NCI-H187 treated with DMSO at 0.1 percent for 48 hours (cell line): Measurements from ENCODE around the gene SUMO1.
"Not testable (repeated sequence)": the region's sequence is repeated elsewhere in the genome, so short reads cannot be mapped to it uniquely, and the experiment has no call there.

Experiments
- DNase-seq: peaks from one replicate; lab custom pipeline; 2025; lab: John Stamatoyannopoulos, UW

The SUMO1 gene

GRCh38 chr2:202238234-202239197 is at the start of gene SUMO1:
SUMO1 (minus strand) TSS chr2:202238597; CDS start chr2:202238451, 146 bp downstream.
- peak; percentile 12 for DNase-seq

DNA sequence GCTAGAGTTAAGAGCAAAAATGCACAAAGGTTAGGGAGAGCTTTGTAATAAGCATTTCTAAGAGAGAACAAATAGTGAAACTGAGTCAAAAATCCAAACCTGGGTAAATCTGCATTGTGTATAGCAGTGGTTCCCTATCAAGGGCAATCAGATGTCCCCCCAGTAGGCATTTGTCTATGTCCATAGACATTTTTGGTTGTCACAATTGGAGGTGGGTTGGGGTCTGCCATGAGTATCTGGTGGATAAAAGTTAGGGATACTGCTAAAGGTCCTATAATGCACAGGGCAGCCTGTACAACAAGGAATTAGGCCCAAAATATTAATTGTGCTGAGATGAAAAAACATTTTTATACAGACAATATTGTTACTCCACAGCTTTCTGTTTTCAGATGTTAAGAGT is 48.2 kb upstream of the SUMO1 start:
- no peak for DNase-seq

DNA sequence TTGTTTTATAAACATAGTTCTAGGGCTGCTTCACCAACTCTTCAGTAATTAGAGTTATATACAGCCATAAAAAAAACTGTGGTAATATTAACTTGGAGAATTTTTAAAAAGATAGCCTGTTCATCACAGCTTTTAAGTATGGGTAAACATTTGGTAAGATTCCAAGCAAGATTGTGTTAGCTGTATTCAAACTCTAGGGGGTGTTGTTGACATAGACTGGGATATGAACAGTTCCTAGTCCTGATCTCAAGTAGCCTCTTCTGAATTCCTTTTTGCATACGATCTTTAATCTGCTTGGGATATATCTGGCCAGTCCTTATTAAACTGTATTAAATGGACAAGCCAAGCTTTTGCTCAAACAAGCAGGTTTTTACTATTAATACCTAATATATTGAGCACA is 40.5 kb upstream of the SUMO1 start:
- DNase-seq, result no peak

- DNase-seq, result no peak
These were observed 39.8 kb upstream of the SUMO1 start for GRCh38 chr2:202278036-202278760.

DNA sequence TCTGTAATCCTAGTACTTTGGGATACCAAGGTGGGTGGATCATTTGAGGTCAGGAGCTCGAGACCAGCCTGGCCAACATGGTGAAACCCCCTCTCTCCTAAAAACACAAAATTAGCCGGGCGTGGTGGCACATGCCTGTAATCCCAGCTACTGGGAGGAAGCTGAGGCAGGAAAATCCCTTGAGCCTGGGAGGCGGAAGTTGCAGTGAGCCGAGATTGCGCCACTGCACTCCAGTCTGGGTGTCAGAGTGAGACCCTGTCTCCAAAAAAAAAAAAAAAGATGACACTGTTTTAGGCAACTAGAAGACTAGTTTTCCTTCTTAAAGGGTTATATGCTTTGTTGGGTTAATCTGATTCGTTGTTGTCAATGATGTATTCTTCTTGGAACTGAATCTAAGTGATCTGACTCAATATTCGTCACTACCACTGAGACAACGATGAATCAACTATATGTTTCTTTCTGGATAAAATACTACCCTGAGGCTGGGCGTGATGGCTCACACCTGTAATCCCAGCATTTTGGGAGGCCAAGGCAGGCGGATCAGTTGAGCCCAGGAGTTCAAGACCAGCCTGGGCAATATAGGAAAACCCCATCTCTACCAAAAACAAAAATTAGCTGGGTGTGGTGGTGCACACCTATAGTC is 37.8 kb upstream of the SUMO1 start:
- not testable (repeated sequence) for DNase-seq

- DNase-seq, result no peak
These were observed 32.1 kb upstream of the SUMO1 start for GRCh38 chr2:202270487-202270886.

GRCh38 chr2:202269585-202269984 is 31.2 kb upstream of the SUMO1 start:
- no peak for DNase-seq

DNA sequence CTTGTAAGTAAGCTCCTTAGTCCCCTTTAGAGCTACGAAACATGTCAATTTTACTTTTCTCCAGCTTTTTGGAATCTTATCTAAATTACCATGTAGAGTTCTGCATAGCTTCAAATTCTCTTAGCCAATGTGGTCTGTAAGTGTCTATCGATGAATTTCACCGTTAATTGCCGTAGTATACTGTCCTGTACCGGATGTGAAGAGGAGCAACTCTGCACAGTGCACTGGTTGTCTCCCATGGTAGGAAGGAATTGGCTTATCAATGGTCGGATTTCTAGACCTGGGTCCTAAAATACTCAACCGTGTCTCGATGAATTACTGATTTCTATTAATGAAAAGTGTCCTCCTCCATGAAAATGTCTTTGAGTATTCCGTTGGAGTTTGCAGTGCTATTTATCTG is 29.1 kb upstream of the SUMO1 start:
- DNase-seq, result no peak

GRCh38 chr2:202265467-202266277 is 27.3 kb upstream of the SUMO1 start, which contains the start of gene NOP58:
NOP58 (plus strand) TSS chr2:202265763; CDS start chr2:202265942, 179 bp downstream.
- DNase-seq, result peak; percentile 36

DNA sequence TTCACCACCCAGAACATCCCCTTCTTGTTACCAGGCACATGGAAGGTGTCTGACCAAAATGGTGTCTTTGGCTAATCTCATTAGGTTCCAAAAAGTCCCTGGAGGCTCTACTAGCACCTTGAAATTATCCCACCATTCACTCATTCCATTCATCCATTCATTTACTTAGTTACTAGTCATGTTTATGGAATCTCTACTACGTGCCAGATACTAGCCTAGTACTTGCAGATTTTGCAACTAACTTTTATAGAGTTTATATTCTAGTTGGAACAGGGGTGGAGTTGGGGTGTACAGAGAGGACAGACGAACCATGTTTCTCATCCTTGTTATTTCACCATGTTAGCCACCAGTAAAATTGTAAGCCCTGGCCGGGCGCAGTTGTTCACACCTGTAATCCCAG is 23.1 kb upstream of the SUMO1 start:
- DNase-seq, result no peak

GRCh38 chr2:202251494-202251893 is 13.1 kb upstream of the SUMO1 start:
- DNase-seq, result no peak

GRCh38 chr2:202249521-202250253 is 11.3 kb upstream of the SUMO1 start:
- no peak for DNase-seq

GRCh38 chr2:202247710-202248109 is 9.3 kb upstream of the SUMO1 start:
- DNase-seq, result not testable (repeated sequence)

DNA sequence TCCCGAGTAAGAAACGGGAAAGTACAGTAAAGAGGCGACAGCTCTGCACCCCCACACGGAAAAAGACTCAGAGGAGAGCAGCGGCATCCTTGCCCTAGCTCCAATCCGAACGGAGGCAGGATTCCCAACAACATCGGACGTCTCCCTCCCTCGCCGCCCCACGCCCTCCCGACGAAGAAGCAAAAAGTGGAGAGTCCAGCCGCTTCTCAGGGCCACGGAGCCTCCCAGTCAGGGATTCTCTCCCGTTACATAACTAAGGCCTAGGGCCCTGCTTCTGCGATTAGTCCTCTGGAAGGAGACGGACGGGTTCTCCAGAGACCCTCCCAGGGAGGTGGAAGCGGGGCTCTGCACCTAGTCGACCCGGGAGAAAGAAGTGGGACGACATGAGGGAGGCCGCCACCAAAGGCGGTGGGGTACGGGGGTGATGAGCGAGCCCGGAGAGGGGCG is 587 bp downstream of the SUMO1 start:
- DNase-seq, result no peak

- DNase-seq, result no peak
These were observed 16.5 kb downstream of the SUMO1 start for GRCh38 chr2:202221873-202222272.

DNA sequence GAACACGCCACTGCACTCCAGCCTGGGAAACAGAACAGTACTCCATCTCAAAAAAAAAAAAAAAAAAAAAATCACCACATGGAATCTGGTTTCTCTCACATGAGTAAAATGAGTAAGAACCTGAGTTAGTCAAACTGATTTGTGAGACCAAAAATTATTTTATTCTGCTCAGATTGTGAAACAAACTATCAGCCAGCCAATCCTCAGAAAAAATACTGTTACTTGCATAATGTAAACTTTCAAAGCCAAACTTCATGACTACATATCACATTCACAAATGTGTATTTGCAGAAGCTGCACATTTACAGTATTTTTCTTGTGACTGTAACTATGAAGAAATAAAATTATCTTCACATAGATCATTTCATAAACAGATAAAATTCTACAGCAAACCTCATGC is 23.2 kb downstream of the SUMO1 start:
- no peak for DNase-seq

- no peak for DNase-seq
These were observed 29.9 kb downstream of the SUMO1 start for GRCh38 chr2:202208526-202208925.

GRCh38 chr2:202204855-202205254 is 33.5 kb downstream of the SUMO1 start:
- DNase-seq, result no peak

- no peak for DNase-seq
These were observed 35.0 kb downstream of the SUMO1 start for GRCh38 chr2:202203348-202203747.

GRCh38 chr2:202201220-202202160 is 36.9 kb downstream of the SUMO1 start:
- DNase-seq, result no peak
